Stimulated activated CD8-positive, alpha-beta memory T cell treated with anti-CD3 and anti-CD28 coated beads, Interleukin-7, amount 100 ng/mL, for 48 hours (primary cell): ENCODE results near the gene PRKCE.

ENCODE experiments used
- DNase-seq, 2 donors: peaks; one replicate each; pipeline ENCODE4 v3.0.0-alpha.2; 2020; ENCODE audit warnings: low read depth in 1 of 2; ENCODE audit errors: extremely low read depth in 1 of 2

The PRKCE gene

GRCh38 chr2:46003903-46004473 lies 352.5 kb downstream of the PRKCE start:
- no peak for DNase-seq

- DNase-seq: no peak
Observed at GRCh38 chr2:46006473-46007025, 355.1 kb downstream of the PRKCE start.

GRCh38 chr2:46007412-46007811 lies 355.9 kb downstream of the PRKCE start:
- DNase-seq: no peak

- no peak for DNase-seq
Observed at GRCh38 chr2:46008091-46008870, 356.8 kb downstream of the PRKCE start.

- DNase-seq: no peak
Observed at GRCh38 chr2:46009315-46009714, 357.8 kb downstream of the PRKCE start.

- DNase-seq: no peak
Observed at GRCh38 chr2:46009772-46010171, 358.3 kb downstream of the PRKCE start.

GRCh38 chr2:46010223-46010924 lies 358.9 kb downstream of the PRKCE start:
- DNase-seq: no peak

GRCh38 chr2:46010925-46011490 lies 359.5 kb downstream of the PRKCE start:
- no peak for DNase-seq

GRCh38 chr2:46012618-46013240 lies 361.3 kb downstream of the PRKCE start:
- no peak for DNase-seq

- DNase-seq: no peak
Observed at GRCh38 chr2:46013726-46014125, 362.3 kb downstream of the PRKCE start.

- no peak for DNase-seq
Observed at GRCh38 chr2:46014911-46015654, 363.6 kb downstream of the PRKCE start.

GRCh38 chr2:46015671-46016070 lies 364.2 kb downstream of the PRKCE start:
- DNase-seq: no peak

GRCh38 chr2:46016091-46016490 lies 364.6 kb downstream of the PRKCE start:
- DNase-seq: no peak

GRCh38 chr2:46018773-46019591 lies 367.5 kb downstream of the PRKCE start:
- DNase-seq: no peak

GRCh38 chr2:46020416-46020815 lies 368.9 kb downstream of the PRKCE start:
- no peak for DNase-seq

- DNase-seq: peak in 1 of 2 donors; percentile 13
Observed at GRCh38 chr2:46023165-46023854, 371.8 kb downstream of the PRKCE start.

- no peak for DNase-seq
Observed at GRCh38 chr2:46024146-46024779, 372.8 kb downstream of the PRKCE start.

GRCh38 chr2:46025081-46025480 lies 373.6 kb downstream of the PRKCE start:
- DNase-seq: no peak
